Astrocyte of the spinal cord (primary cell): ENCODE data around the gene FKBP2.

ENCODE experiments used
- DNase-seq: peaks from one replicate; pipeline ENCODE4 v3.0.0; 2011; ENCODE audit warnings: low read depth, low spot score
- H3K4me3 ChIP-seq: 2 replicates; pipeline ENCODE4 v1.5.1; 2011; ENCODE audit warnings: low read depth, mild to moderate bottlenecking, low read length, moderate library complexity
- in situ Hi-C: cut with HindIII; loops from 2 replicates; pipeline ENCODE4 v1.10.0; 2017; ENCODE audit warnings: low sequenced_read_pairs
- TF ChIP-seq, protein P1 (sequence below): IDR thresholded peaks from 2 replicates; pipeline ENCODE4 v1.5.1; 2012; ENCODE audit warnings: low read depth, mild to moderate bottlenecking, low read length, inconsistent platforms

The FKBP2 gene

GRCh38 chr11:64275841-64276240, 34.9 kb downstream of the FKBP2 start:
- TF ChIP-seq, protein P1, sequence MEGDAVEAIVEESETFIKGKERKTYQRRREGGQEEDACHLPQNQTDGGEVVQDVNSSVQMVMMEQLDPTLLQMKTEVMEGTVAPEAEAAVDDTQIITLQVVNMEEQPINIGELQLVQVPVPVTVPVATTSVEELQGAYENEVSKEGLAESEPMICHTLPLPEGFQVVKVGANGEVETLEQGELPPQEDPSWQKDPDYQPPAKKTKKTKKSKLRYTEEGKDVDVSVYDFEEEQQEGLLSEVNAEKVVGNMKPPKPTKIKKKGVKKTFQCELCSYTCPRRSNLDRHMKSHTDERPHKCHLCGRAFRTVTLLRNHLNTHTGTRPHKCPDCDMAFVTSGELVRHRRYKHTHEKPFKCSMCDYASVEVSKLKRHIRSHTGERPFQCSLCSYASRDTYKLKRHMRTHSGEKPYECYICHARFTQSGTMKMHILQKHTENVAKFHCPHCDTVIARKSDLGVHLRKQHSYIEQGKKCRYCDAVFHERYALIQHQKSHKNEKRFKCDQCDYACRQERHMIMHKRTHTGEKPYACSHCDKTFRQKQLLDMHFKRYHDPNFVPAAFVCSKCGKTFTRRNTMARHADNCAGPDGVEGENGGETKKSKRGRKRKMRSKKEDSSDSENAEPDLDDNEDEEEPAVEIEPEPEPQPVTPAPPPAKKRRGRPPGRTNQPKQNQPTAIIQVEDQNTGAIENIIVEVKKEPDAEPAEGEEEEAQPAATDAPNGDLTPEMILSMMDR = no peak
- in situ Hi-C loops = no loop called here

DNA sequence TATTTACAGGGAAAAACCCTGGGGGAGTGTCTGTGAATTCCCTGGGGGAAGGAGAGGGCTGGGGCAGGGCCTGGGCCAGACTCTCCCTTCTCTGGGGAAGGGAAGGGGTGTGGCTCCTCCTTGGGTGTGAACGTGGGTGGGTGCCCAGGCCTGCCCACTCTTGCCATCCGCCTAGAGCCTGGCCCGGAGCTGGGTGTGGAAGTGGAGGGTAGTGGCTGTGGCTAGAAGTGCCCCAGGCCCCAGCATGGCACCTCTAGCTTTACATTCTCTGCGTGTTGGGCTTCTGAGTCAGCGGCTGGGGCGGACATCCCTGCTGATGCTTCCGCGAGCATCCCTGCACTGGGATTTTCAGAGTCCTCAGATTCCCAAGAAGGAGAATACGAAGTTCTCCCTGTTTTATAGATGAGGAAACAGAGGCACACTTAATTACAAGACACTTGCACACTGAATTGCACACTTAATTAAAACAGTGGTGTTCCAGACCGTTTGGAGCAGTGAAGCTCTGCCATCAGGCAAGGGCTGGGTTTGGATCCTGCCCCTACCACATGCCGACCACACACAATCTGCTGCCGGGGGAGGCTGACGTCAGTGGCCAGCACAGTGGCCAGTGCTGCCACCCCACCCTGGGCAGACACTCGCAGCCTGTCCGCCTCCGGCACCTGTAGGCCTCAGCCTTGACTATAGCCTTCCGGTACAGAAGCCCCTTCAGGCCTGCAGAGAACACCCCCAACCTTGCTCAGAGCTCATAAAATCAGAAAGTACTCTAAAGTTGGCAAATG, 35.9 kb downstream of the FKBP2 start:
- DNase-seq = peak; percentile 30
- TF ChIP-seq, protein P1 = no peak
- H3K4me3 ChIP-seq = no peak overlapping the region
- in situ Hi-C loops = no loop called here

More at GRCh38 chr11:64275841-64276240, 34.9 kb downstream of the FKBP2 start:
- DNase-seq = no peak
- no peak overlapping the region for H3K4me3 ChIP-seq

DNA sequence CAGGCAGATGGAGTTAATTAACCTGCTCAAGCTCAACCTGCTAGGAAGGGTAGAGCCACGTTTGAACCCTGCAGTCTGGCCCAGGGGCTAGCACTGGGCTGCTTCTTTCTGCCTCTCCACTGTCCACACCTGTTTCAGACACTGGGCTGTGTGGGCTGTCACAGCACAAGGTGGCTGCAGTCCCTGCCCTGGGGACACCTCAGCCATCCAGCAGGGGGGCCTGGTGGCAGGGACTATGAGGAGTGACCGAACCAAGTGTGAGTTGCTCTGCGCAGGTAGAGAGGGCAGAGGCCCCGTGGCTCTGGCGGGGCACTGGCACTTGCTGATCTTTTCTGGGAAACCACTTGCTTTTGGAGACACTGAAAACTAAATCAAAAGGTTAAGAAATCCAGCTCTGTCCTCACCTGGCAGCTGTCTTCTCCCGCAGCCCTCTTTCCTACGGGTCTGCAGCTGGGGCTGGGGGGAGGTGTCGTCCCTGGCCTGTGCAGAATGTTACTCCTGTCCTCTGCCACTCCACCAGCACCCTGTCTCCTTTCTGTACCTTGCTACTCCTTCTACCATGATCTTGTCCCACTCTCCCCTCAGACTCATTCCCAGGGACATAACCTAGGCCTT, 37.8 kb downstream of the FKBP2 start:
- H3K4me3 ChIP-seq = no peak overlapping the region
- TF ChIP-seq, protein P1 = no peak
- no peak for DNase-seq
- in situ Hi-C loops = no loop called here

DNA sequence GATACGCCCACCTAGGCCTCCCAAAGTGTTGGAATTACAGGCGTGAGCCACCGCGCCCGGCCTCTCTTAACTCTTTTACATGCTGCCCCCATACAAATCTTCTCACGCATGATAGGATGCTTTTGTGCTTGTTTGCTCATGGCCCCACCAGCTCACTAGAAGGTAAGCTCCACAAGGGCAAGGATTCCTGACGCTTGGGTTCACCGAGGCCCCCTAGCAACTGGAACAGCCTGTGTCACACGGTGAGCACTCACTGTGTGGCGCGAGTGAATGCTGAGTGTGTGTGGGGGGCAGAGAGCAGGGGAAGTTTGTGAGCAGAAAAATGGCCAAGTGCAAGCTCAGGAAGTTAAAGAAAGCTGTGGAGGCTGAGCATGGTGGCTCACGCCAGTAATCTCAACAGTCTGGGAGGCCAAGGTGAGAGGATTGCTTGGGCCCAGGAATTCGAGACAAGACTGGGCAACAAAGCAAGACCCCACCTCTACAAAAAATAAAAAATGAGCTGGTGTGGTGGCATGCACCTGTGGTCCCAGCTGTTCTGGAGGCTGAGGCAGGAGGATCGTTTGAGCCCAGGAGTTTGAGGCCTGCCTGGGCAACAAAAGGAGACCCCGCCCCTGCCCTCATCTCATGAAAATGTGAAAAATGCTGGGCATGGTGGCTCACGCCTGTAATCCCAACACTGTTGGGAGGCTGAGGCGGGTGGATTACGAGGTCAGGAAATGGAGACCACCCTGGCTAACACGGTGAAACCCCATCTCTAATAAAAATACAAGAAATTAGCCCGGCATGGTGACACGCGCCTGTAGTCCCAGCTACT, 41.3 kb downstream of the FKBP2 start:
- in situ Hi-C loops = no loop called here
- H3K4me3 ChIP-seq = no peak overlapping the region
- TF ChIP-seq, protein P1 = no peak
- no peak for DNase-seq

- TF ChIP-seq, protein P1 = no peak
- no peak overlapping the region for H3K4me3 ChIP-seq
- no peak for DNase-seq
- in situ Hi-C loops = no loop called here
Observed at GRCh38 chr11:64283092-64283491, 42.2 kb downstream of the FKBP2 start.
